ENCODE results near the gene CLCN4. TPM values are rescaled to one million over a fixed set of nuclear protein-coding genes. Genes with fewer than 3 reads are reported as not detected.

The CLCN4 gene
- total and polyA plus RNA-seq, 2 of the 8 experiments (the other 6 are each of a cell fraction or from before 2014, with no cell fraction given): 3.3 to 11.2 TPM

GRCh38 chrX:10125248-10125615 is 31.5 kb upstream of the CLCN4 start (continued):
- no peak for TF ChIP-seq CHD7 (IDR thresholded peaks at IDR 0.05; ENCODE audit: insufficient replicate concordance, low read length)
- TF ChIP-seq SP4 (IDR thresholded peaks at IDR 0.05; ENCODE audit: low read length): no peak
